ENCODE measurements around the gene RYR1.
A peak's percentile ranks its signal among the peaks of the same experiment; 100 is the strongest.

RYR1 gene

DNA sequence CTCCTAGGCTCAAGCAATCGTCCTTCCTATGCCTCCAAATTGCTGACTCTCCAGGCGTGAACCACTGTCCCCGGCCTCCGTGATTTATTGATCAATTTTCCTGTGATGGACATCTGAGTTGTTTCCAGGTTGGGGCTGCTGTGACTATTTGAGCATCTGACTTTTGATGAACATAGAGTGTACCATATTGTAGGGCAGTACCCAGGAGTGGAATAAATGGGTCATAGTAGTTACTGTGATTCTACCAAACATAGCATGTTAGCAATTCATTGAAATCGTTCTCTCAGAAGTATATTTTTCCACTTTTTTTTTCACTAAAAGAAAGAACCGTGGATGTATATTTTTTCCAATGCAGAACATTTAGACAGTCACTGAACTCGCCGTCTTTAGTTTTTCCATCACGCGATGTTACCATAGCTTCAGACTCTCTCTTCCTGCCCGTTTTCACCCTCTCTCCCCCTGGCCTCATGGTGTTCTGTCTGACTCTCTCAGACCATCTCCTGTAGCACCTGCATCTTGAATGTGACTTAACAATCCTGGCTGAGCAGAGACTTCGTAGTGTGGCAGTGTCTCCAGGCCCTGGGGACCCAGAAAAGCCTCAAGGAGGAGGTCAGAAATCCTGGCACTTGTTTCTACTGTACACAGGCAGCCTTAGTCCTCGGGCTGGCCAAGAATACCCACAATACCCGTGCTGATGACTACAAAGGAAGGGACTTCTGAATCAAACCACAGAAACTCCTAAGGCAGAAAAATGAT, 4.3 kb upstream of the RYR1 start:
- no peak for DNase-seq

DNA sequence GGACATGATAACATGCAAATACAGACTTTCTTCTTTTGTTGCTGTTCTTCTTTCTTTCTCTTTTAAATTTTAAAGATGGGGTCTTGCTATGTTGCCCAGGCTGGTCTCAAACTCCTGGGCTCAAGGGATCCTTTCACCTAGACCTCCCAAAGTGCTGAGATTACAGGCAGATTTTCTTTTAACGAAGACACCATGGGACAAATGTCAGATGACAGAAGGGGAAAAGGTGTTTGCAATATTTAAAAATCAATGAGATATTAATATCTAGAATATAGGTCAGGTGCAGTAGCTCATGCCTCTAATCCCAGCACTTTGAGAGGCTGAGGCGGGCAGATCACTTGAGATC, 3.7 kb upstream of the RYR1 start:
- DNase-seq, result no peak

DNA sequence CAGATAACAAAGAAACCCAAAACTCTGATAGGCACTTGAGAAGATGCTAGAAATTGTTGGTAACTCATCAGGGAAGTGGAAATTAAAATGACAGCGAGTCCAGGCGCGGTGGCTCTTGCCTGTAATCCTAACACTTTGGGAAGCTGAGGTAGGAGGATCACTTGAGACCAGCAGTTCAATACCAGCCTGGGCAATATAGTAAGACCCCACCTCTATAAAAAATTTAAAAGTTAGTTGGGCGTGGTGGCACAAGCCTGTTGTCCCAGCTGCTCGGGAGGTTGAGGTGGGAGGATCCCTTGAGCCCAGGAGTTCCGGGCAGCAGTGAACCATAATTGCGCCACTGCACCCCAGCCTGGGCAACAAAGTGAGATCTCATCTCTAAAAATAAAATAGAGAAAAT, 2.6 kb upstream of the RYR1 start:
- DNase-seq, result no peak

DNA sequence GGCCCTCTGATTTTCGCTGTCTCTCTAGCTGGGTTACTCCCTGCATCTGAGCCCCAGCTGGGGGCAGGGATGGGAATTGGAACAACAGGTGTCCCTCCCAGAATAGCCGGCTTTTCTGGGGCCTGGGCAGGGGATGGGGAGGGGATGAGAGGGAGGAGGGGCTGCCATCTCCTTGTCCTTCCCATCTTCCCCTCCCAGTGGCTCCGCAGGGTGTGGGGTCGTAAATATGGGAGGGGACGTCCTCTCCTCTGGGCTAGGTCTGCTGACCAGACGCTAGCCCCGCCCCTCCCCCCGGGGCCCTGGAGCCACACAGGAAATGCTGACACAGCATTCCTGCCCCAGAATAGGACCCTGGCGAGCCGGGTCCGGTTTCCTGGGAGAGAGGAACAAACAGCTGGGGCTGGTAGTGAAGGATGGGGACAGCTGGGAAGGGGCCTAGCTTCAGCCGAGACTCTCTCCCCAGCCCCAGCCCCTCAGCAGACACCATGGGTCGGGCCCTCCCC, 1.1 kb downstream of the RYR1 start:
- no peak for DNase-seq

DNA sequence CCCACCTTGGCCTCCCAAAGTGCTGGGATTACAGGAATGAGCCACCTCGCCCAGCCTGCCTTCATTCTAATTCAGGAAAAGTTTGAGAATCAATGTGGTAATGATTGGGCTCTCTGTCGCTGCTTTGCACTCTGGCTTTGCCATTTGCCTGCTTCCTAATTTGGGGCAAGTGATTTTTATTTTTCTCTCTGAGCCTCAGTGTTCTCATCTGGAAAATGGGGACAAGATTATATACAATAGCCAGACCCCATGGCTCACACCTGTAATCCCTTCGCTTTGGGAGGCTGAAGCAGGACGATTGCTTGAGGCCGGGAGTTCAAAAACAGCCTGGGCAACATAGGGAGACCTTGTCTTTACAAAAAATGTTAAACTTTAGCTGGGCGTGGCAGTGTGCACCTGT, 3.8 kb downstream of the RYR1 start:
- DNase-seq, result no peak

DNA sequence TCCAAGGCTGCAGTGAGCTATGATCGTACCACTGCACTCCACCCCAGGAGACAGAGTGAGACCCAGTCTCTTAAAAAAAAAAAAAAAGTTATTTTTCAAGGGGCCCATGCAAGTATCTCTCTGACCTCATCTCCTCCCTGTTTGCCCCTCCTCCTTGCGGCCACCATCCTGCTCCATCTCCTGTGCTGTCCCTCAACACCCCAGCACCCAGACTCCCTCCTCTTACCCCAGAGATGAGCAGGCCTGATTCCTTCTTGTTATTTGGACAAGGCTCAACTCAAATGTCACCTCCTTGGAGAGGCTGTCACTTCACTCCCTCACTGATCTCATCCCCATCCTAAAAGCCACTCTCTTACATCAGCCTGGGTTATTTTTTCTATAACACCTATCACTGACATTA, 4.4 kb downstream of the RYR1 start:
- no peak for DNase-seq

DNA sequence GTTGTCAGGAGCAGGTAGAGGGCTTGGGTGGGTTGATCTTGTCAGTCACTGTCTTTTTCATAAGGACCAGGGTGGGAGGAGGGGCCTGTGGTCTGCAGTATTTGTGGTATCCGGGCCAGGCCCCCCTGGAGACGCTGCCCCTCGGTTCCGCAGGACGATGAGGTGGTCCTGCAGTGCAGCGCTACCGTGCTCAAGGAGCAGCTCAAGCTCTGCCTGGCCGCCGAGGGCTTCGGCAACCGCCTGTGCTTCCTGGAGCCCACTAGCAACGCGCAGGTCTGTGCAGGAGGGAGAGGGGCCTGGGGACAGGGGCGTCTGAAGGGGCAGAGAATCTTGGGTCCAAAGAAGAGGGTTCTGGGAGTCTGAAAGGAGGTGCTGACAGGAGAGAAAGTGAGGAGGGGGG, 7.1 kb downstream of the RYR1 start:
- DNase-seq, result no peak

DNA sequence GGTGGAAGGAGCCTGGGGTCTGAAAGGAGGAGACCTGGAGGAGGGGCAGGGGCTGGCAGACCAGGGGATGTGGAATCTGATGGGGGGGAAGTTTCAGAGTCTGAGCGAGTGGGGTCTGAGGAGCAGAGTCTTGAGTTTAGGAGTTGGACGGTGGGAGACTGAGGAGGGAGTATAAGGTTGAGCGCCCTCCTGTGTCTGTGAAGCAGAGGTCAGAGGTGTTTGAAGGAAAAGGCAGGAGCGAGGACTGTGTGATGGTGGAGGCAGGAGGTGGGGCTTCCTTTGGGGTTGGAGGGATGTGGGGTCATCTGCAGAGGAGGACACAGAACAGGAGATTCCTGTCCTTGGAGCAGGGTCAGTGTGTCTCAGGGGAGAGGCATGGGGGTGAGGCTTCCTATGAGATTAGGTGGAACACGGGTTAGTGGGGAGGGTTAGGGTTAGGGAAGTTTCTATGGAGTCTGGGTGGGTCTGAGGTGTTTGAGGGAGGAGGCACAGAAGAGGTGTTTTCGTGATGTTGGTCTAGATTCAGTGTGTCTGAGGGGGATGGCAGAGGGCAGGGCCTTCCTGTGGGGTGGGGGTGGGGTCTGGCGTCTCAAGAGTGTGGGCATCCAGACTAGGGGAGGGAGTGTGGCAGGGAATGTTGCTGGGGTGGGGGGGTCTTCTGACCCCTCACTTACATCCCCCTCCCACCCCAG, 8.3 kb downstream of the RYR1 start:
- DNase-seq, result peak; percentile 89

DNA sequence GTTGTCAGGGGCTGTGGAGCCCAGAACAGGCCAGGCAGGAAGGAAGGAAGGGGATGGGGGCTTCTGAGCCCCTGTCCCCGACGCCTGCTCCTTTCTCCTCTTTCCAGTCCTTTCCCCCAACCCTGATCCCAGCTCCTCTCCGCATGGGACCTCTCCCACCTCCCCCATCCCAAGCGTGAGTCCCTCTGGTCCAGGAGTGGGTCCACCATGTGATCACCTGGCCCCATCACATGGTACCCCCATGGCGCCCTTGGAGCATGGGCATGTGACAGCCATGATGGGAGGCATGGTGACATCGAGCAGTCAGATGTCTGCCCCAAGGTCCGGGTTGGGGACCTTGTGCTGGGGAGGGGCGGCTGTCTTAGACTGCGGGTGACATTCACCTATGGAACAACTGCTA, 9.2 kb downstream of the RYR1 start:
- no peak for DNase-seq

DNA sequence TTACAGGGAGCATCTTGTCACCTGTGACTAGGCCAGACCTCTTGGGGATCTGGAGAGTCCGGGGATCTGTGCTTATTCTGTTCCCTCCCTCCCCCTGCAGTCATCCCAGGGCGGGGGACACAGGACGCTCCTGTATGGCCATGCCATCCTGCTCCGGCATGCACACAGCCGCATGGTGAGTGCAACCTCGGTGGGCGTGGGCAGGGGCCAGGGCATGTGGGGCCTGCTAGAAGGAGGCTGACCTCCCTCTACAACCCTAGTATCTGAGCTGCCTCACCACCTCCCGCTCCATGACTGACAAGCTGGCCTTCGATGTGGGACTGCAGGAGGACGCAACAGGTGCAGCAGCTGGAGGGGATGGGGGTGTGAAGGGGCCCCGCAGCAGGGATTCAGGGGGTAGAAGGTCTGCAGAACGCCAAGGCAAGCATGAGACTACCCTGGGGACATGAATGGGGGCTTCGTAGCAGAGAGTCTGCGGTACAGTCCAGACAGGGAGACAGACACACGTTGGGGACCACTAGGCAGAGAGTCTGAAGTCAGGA, 10.0 kb downstream of the RYR1 start:
- no peak for DNase-seq

DNA sequence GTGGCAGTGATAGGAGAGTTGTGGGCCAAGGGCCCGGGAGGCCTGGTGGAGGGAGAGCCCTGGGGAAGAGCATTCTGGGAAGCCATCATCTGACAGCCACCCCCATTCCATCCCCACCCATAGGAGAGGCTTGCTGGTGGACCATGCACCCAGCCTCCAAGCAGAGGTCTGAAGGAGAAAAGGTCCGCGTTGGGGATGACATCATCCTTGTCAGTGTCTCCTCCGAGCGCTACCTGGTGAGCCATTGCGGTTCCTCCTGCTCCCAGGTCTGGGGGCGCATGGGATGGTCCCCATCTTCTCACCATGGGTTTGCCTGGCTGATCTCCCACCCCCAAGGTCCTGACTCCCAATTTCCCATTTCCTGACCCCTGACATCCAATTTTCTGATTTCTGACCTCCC, 10.5 kb downstream of the RYR1 start:
- no peak for DNase-seq

DNA sequence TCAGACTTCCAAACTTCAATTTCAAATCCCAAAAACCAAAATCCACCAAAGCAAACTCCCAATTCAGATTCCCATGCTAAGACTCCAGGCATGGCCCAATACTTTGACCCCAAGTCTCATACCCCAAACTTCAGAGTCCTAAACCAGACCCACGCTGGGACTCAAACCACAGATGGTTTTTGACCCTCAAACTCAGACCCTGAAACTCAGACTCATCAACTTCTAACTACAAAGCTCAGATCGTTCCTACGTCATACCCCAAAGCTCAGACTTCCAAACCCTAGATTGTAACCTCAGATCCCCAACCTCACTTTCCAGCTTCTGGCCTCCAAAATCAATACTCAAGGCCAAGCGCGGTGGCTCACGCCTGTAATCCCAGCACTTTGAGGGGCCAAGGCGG, 11.9 kb downstream of the RYR1 start:
- DNase-seq, result no peak

DNA sequence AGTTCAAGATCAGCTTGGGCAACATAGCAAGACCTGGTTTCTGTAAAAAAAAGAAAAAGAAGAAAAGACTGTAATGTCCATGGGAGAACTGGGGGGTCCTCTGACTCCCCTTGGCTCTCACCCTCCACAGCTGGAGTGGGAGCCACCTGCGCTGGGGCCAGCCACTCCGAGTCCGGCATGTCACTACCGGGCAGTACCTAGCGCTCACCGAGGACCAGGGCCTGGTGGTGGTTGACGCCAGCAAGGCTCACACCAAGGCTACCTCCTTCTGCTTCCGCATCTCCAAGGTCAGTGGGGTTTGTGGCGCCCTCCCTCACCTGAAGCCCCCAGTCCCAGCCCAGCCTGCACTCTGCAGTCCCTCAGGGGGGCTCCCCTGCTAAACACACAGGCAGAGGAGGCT, 14.7 kb downstream of the RYR1 start:
- no peak for DNase-seq

DNA sequence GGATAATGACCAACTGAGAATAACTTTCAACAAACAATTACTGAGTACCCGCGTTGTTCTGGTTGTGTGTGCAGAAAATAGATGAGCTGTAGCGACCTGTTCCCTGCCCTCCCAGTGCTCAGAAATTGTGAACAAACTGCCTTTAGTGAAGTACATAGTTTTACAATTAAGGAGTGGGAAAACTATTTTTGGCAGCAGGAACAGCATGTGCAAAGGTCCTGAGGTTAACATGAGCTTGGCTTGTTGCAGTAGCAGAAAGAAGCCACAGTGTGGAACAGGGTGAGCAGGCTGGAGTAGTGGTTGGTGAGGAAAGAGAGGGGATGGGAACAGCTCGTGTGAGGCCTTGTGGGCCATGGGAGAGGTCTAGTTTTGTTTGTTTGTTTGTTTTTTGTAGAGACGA, 16.0 kb downstream of the RYR1 start:
- no peak for DNase-seq

DNA sequence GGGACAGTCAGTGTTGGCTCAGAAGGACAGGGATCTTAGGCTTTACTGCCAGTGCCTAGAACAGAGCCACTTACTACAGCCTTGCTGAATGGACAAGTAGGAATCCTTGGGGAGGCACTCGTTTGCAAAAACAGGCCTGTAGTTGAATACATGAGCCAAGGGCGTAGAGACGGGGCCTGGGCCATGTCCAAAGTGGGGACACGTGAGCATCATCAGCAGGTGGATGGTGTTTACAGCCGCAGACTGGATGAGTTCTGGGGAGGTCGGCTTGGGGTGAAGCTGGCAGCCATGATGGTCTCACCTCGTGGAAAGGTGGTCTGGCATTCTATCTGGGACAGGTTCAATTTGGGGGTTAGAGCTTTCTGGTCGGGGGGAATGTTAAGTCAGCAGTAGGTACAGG, 17.5 kb downstream of the RYR1 start:
- DNase-seq, result no peak

DNA sequence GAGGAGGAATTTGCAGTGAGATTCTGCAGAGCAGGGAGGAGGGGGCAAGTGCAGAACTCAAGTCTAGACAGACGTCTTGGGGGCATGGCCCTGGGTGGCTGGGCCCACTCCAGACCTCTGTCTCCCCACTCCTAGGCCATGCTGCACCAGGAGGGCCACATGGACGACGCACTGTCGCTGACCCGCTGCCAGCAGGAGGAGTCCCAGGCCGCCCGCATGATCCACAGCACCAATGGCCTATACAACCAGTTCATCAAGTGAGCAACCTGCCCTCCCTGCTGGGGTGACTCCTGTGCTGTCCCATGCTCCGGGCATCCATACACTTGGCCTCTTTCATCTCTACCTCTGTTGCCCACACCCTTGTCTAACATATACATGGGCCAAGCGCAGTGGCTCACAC, 18.1 kb downstream of the RYR1 start:
- DNase-seq, result no peak

DNA sequence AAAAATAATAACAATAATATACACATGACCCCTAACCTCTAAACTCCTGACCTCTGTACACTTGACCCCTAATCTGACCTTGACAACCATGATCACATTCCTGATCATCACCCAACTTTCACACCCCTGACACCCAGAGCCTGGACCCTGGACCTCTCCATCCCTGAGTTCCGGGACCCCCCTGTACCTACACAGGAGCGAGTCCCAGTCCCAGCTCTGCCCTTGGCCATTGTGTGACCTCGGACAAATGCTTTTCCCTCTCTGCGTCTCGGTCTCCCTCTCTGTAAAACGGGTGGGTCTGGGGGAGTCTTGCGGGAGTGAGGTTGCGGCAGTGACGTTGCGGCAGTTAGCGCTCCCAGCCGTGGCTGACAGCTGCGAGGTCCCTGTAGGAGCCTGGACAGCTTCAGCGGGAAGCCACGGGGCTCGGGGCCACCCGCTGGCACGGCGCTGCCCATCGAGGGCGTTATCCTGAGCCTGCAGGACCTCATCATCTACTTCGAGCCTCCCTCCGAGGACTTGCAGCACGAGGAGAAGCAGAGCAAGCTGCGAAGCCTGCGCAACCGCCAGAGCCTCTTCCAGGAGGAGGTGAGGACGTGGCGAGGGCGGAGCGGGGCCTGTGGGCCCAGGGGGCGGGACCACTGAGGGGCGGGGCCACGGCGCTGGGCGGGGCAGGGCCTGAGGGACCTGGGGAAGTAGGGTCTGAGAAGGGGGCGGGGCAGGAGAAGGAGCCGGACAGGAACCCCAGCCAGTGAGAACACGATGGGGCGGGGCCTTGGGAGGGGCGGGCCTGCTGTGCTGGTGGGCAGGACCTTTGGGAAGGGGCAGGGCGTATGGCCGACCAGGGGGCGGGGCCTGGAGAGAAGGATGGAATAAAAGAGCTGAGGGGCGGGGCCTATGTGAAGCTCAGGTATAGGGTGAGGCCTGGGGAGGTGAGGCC, 19.2 kb downstream of the RYR1 start:
- DNase-seq, result no peak

DNA sequence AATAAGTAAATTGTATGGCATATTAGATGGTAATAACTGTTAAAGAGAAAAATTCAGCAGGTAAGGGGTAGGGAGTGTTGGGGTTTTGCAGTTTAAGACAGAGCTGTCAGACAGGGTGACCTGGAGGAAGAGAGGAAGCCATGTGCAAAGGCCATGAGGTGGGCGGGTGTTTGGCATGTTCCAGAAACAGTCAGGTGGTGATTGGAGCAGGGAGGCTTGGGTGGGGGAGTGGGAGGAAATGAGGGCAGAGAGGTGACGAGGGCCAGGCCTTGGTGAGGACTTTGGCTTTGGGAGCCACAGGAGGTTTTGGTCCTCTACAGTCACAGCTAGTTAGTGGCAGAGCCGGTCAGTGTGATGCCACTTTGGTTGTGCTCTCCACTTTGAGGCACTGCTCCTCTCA, 20.1 kb downstream of the RYR1 start:
- no peak for DNase-seq

DNA sequence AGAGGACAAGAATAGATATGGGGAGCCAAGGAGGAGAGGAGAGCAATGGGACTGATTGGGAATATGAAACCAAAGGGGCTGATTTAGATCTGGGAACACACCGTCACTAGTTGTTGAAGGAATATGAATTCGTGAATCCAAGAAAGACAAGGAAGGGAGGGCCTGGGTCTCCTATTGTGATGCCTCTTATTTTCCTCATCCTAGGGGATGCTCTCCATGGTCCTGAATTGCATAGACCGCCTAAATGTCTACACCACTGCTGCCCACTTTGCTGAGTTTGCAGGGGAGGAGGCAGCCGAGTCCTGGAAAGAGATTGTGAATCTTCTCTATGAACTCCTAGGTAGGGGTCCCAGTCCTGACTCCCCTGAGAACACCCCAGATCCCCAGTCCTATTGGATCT, 21.5 kb downstream of the RYR1 start:
- no peak for DNase-seq

DNA sequence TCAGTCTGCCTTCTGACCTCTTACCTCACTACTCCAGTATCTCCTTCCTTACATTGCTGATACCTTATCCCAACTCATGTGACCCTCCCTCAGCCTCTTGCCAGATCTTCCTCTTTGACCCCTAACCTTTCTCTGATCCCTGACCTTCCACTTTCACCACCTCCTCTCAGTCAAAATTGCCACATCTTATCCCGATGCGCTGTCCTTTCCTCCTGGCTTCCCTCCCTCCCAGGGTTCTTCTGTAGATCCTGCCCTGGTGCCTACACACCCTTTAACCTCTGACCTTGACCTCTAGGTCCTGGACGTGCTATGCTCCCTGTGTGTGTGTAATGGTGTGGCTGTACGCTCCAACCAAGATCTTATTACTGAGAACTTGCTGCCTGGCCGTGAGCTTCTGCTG, 23.7 kb downstream of the RYR1 start:
- DNase-seq, result no peak

DNA sequence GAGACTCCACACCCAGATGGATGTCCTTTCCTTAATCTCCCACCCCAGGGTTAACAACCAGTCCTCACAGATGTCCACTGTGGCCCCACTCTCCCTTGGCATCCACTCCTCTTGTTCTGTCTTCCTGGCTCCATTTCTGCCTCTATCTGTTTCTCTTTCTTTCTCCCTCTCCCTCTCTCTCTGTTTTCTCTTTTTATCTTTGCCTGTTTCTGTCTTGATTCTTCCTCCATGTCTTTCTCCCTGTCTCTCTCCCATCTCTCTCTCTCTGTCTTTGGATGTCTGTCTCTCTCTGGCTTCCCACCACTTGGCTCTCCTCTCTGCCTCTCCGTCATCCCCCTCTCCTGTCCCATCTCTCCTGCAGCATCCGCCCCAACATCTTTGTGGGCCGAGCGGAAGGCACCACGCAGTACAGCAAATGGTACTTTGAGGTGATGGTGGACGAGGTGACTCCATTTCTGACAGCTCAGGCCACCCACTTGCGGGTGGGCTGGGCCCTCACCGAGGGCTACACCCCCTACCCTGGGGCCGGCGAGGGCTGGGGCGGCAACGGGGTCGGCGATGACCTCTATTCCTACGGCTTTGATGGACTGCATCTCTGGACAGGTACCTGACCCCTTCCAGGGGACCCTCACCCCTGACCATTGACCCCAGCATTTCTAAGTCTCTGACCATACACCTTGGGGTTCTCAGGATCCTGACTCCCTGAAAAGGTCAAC, 24.4 kb downstream of the RYR1 start:
- no peak for DNase-seq

DNA sequence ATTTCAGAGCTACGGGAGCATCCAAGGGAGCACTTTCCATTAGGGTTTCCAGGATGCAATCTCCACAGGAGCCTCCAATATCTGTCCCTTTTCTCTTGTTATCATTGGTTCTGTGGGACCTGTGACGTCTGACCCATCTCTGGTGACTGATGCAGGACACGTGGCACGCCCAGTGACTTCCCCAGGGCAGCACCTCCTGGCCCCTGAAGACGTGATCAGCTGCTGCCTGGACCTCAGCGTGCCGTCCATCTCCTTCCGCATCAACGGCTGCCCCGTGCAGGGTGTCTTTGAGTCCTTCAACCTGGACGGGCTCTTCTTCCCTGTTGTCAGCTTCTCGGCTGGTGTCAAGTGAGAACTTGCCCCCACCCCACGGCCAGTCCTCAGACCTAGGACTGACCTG, 25.5 kb downstream of the RYR1 start:
- no peak for DNase-seq

DNA sequence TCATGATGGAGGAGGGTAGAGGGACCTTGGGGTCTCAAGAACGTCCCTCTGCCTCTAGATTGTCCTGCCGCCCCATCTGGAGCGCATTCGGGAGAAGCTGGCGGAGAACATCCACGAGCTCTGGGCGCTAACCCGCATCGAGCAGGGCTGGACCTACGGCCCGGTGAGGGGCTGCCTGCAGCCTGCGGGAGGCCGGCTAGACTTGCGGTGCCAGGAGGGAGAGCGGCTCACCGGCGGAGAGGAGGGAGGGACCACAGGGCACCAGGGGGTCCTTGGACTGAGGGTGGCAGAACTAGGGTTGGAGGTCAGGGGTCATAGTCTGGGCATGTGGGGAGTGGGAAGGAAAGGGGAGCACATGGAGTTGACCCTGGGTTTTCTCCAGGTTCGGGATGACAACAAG, 29.9 kb downstream of the RYR1 start:
- no peak for DNase-seq
